Stimulated activated CD8-positive, alpha-beta memory T cell treated with anti-CD3 and anti-CD28 coated beads, Interleukin-7, amount 100 ng/mL, for 48 hours (primary cell): ENCODE data around the gene MYO5B.
"Not testable (repeated sequence)": the region's sequence is repeated elsewhere in the genome, so short reads cannot be mapped to it uniquely, and the experiment has no call there.

Experiments used
- DNase-seq, 2 donors: peaks; one replicate each; pipeline ENCODE4 v3.0.0-alpha.2; 2020; ENCODE audit warnings: low read depth in 1 of 2; ENCODE audit errors: extremely low read depth in 1 of 2

Gene MYO5B

GRCh38 chr18:49898421-49898820 lies 296.5 kb downstream of the MYO5B start:
- DNase-seq = peak; percentile 9 to 14

GRCh38 chr18:49894517-49895226 lies 300.3 kb downstream of the MYO5B start:
- DNase-seq = no peak

- DNase-seq = no peak
Measured at GRCh38 chr18:49893036-49893435, 301.9 kb downstream of the MYO5B start.

- DNase-seq = no peak
Measured at GRCh38 chr18:49892148-49892924, 302.6 kb downstream of the MYO5B start.

- no peak for DNase-seq
Measured at GRCh38 chr18:49890041-49890440, 304.9 kb downstream of the MYO5B start.

- not testable (repeated sequence) for DNase-seq
Measured at GRCh38 chr18:49889552-49889951, 305.4 kb downstream of the MYO5B start.

GRCh38 chr18:49886891-49887764 lies 307.8 kb downstream of the MYO5B start:
- DNase-seq = no peak

- no peak for DNase-seq
Measured at GRCh38 chr18:49884959-49885358, 310.0 kb downstream of the MYO5B start.

- no peak for DNase-seq
Measured at GRCh38 chr18:49884465-49884864, 310.5 kb downstream of the MYO5B start.

GRCh38 chr18:49880661-49881060 lies 314.3 kb downstream of the MYO5B start:
- no peak for DNase-seq

- no peak for DNase-seq
Measured at GRCh38 chr18:49879271-49879580, 315.7 kb downstream of the MYO5B start.

GRCh38 chr18:49878567-49879270 lies 316.2 kb downstream of the MYO5B start:
- DNase-seq = no peak

- DNase-seq = no peak
Measured at GRCh38 chr18:49878015-49878414, 316.9 kb downstream of the MYO5B start.

- no peak for DNase-seq
Measured at GRCh38 chr18:49876536-49876935, 318.4 kb downstream of the MYO5B start.

- DNase-seq = no peak
Measured at GRCh38 chr18:49875783-49876182, 319.2 kb downstream of the MYO5B start.

GRCh38 chr18:49875155-49875554 lies 319.8 kb downstream of the MYO5B start:
- no peak for DNase-seq

GRCh38 chr18:49874238-49874637 lies 320.7 kb downstream of the MYO5B start:
- no peak for DNase-seq

- no peak for DNase-seq
Measured at GRCh38 chr18:49869354-49869753, 325.6 kb downstream of the MYO5B start.

GRCh38 chr18:49866680-49867079 lies 328.3 kb downstream of the MYO5B start:
- DNase-seq = no peak

- DNase-seq = no peak
Measured at GRCh38 chr18:49865401-49865800, 329.5 kb downstream of the MYO5B start.
